Activated naive CD4-positive, alpha-beta T cell (primary cell): ENCODE results near the gene CHKA.

ENCODE experiments used
- DNase-seq, 4 experiments: peaks; one replicate each; lab custom pipeline; 2025; lab: John Stamatoyannopoulos, UW

Gene CHKA

GRCh38 chr11:68044145-68044813 lies 76.9 kb downstream of the CHKA start:
- DNase-seq: no peak

DNA sequence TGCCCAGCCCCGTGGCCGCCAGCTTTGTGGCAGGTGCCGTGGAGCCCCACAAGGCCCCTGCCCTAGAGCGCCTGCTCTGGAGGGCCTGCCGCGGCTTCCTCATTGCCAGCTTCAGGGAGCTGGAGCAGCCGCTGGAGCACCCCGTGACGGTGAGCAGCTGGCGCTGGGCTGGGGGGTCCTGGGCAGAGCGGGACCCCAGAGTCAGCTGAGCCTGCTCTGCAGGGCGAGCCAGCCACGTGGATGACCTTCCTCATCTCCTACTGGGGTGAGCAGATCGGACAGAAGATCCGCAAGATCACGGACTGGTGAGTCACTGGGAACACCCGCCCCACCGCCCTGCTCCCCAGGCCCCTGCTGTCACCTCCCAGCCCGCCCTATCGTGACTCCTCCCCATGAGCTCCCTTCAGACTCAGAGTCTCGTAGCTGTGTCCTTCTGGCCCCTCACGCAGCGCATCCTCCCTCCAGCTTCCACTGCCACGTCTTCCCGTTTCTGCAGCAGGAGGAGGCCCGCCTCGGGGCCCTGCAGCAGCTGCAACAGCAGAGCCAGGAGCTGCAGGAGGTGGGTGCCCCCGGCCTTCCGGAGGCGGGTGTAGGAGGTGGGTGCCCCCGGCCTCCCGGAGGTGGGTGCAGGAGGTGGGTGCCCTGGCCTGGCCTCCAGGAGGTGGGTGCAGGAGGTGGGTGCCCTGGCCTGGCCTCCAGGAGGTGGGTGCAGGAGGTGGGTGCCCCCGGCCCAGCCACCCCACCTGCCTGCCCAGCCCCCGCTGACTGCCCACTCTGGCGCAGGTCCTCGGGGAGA lies 77.6 kb downstream of the CHKA start:
- no peak for DNase-seq

DNA sequence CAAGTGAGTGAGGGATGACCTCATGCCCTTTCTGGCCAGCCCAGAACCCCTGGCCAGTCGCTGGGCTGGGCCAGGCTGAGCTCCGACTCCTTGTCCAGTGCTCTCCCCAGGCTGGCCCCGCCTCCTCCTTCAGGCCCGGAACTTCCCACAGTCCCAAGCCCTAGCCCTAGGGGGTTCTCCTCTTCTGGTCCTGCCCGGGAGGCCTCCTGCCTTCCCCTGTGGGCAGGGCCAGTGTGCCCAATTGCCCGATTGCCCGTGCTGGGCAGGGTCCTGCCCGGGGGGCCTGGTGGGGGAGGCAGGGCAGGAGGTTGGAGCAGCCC lies 78.2 kb downstream of the CHKA start:
- no peak for DNase-seq

DNA sequence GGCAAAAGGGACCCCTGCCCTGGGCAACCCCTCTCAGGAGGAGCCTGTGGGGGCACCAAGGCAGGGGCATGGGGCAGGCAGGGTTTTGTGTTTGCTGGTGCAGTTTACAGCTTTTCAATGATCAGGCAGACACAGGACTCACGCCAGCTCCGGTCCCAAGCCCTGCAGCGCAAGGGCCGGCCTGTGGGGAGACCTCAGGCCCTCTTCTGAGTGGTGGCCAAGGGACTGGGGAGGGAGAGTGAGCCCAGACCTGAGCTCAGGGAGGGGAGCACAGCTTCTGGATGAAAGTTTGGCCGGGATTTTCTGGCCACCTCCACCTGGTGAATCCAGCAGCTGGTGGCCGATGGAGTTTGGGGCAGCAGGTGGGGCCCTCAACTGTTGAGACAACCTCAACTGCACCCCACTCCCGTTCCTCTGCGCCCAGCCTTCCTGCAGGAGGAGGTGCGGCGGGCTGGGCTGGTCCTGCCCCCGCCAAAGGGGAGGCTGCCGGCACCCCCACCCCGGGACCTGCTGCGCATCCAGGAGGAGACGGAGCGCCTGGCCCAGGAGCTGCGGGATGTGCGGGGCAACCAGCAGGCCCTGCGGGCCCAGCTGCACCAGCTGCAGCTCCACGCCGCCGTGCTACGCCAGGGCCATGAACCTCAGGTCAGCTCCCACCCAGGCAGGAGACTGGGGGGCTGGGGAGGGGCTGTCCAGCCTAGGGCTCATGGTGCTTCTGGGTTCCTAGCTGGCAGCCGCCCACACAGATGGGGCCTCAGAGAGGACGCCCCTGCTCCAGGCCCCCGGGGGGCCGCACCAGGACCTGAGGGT lies 78.8 kb downstream of the CHKA start:
- no peak for DNase-seq

GRCh38 chr11:68041617-68042218 lies 79.5 kb downstream of the CHKA start:
- no peak for DNase-seq

GRCh38 chr11:68040957-68041591 lies 80.1 kb downstream of the CHKA start:
- DNase-seq: no peak

- peak in 2 of 4 experiments; percentile 22 to 27 for DNase-seq
These were observed 80.9 kb downstream of the CHKA start for GRCh38 chr11:68040101-68040956.

DNA sequence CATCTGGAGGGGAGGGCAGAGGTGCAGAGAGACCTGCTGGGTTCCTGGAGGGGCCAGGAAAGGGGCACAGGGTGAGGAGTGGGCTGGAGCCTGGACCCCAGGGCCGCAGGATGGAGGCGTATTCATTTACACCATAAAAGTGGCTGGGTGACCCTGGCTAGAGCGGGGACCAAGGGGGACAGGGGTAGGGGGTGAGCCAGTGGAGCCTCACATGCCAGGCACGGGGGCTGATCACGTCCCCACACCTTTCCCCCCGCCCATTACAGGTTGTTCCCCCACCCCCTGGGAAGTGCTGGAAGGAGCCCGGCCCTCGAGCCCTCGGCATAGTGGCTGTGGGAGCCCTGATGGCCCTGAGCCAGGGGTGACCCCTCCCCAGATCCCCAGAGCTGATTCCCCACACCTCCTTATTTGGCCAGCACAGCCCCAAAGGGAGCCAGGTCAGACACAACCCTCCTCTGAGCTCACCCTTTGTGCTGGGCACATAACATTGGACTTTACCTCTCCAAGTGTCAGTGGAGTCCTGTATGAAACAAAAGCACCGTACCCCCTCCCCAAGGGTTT lies 81.6 kb downstream of the CHKA start:
- DNase-seq: no peak

DNA sequence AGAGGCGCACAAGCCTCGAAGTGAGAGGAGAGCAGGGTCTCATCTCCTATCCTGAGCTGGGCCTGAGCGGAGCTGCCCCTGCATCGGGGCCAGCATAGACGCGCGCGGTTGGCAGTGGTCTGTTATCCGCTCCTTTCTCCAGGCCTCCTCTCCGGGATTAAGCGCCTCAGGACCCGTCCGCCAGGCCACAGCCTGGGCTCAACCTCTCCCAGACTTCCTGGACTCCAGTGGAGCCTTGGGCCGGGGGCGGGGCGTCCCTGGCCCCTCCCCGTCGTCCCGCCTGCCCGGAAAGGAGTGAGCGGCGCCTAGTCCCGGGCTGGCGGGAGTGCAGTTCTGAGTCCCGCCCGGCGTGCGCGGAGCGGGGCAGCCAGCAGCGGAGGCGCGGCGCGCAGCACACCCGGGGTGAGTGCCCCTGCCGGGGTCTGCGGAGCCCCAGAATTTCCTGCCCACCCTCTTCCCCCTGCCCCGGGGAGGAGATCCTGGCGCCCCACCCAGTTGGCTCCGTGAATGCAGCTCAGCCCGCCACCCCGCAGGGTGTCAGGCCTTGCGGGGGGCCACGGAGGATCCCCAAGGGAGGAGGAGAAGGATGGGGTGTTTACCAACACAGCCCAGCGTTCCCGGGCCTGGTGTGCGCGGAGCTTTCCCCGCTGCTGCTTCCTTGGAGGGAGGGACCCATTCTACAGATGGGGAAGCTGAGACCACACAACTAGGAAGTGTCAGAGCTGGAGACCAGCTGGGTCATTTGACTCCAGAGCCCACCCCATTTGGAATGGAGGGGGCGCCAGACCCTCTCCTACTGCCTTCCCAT lies 82.3 kb downstream of the CHKA start, which contains the start of gene TCIRG1:
Gene TCIRG1 (plus strand): TSS at position 308 of the 808 bp plus-strand sequence. CDS start 2,247 bp downstream, outside the sequence.
- peak in 1 of 4 experiments; percentile 43 for DNase-seq

DNA sequence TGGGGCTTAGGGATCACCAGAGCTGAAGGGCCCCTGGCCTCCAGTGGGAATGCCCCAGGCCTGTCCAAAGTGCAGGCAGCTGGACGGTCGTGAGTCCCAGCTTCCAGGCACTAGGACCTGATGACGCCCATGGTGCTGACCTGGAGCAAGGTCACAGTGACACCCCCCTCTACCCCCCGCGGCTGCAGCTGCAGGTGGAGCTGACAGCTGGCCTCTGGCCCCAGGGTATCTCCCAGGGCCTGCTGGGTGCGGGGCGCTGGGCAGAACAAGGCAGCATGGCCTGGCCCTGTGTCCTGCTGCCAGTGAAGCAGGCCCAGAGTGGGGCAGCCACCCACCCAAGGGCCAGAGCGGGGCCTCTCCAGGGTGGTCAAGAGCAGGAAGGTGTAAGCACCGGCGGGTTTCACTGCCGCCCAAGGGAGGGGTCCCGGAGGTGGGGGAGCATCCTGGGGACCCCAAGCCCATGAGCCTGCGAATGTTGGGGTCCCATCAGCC lies 82.9 kb downstream of the CHKA start:
- no peak for DNase-seq

- no peak for DNase-seq
These were observed 83.6 kb downstream of the CHKA start for GRCh38 chr11:68037411-68038225.

GRCh38 chr11:68036717-68037239 lies 84.4 kb downstream of the CHKA start:
- DNase-seq: no peak

- no peak for DNase-seq
These were observed 85.0 kb downstream of the CHKA start for GRCh38 chr11:68036141-68036716.

- DNase-seq: no peak
These were observed 85.8 kb downstream of the CHKA start for GRCh38 chr11:68035266-68035876.

GRCh38 chr11:68033708-68034045 lies 87.5 kb downstream of the CHKA start:
- DNase-seq: no peak

- no peak for DNase-seq
These were observed 88.0 kb downstream of the CHKA start for GRCh38 chr11:68032997-68033707.

DNA sequence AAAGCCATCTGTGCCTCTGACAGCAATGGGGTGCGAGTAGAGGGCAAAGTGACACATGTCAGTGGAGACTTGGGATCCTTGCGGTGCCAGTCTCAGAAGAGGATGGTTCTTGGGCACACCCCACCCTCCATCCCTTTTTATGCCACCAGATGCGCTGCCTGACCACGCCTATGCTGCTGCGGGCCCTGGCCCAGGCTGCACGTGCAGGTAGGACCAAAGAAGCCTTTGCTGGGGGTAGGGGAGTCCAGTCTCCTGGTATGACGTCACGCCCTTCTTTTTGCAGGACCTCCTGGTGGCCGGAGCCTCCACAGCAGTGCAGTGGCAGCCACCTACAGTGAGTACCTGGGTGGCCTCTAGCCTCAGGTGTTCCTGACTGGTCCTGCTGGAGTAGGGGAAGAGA lies 89.2 kb downstream of the CHKA start:
- no peak for DNase-seq
